Astrocyte of the spinal cord (primary cell): ENCODE measurements around the gene BDKRB2.

Experiments used
- DNase-seq: peaks from one replicate; pipeline ENCODE4 v3.0.0; 2011; ENCODE audit warnings: low read depth, low spot score
- H3K4me3 ChIP-seq: 2 replicates; pipeline ENCODE4 v1.5.1; 2011; ENCODE audit warnings: low read depth, mild to moderate bottlenecking, low read length, moderate library complexity
- in situ Hi-C: cut with HindIII; loops from 2 replicates; pipeline ENCODE4 v1.10.0; 2017; ENCODE audit warnings: low sequenced_read_pairs
- TF ChIP-seq, protein P1 (sequence below): IDR thresholded peaks from 2 replicates; pipeline ENCODE4 v1.5.1; 2012; ENCODE audit warnings: low read depth, mild to moderate bottlenecking, low read length, inconsistent platforms

Gene BDKRB2

DNA sequence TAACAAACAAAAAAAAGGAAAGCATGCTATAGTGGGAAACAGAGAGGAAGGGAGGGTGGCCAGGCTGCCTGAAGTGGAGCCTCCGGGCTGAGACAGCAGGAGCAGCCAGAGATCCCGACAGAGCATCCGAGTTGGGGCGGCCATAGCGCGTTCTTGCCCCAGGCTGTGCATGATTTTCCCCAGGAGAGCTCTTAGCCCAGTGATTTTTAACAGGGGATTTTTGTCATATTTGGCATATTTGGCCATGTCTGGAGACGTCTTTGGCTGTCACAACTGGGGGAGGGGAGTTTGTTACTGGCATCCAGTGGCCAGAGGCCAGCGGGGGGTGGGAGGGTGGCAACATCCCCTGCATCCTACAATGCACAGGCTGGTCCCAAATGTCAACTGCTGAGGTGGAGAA, 74.9 kb downstream of the BDKRB2 start:
- TF ChIP-seq, protein P1, sequence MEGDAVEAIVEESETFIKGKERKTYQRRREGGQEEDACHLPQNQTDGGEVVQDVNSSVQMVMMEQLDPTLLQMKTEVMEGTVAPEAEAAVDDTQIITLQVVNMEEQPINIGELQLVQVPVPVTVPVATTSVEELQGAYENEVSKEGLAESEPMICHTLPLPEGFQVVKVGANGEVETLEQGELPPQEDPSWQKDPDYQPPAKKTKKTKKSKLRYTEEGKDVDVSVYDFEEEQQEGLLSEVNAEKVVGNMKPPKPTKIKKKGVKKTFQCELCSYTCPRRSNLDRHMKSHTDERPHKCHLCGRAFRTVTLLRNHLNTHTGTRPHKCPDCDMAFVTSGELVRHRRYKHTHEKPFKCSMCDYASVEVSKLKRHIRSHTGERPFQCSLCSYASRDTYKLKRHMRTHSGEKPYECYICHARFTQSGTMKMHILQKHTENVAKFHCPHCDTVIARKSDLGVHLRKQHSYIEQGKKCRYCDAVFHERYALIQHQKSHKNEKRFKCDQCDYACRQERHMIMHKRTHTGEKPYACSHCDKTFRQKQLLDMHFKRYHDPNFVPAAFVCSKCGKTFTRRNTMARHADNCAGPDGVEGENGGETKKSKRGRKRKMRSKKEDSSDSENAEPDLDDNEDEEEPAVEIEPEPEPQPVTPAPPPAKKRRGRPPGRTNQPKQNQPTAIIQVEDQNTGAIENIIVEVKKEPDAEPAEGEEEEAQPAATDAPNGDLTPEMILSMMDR = no peak
- in situ Hi-C loops = no loop called here
- DNase-seq = no peak
- H3K4me3 ChIP-seq = no peak overlapping the region

DNA sequence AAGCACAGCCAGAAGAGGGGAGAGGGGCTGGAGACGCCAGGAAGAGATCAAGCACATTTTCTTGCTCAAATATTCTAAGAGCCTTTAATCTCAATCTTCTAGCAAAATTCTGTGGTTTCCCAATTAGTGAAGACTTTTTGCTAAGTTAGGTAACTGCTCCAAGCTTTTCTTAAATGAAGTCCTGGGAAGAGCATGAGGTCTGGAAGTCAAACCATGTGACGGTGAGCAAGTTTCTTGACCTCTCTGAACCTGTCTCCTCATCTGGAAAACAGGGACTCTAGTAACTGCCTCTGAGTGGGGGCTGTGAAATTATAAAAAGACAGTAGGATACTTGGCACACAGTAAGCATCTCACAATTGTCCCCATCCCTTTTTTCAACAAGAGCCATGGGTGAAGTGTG, 75.5 kb downstream of the BDKRB2 start:
- TF ChIP-seq, protein P1 = no peak
- in situ Hi-C loops = no loop called here
- H3K4me3 ChIP-seq = no peak overlapping the region
- no peak for DNase-seq

DNA sequence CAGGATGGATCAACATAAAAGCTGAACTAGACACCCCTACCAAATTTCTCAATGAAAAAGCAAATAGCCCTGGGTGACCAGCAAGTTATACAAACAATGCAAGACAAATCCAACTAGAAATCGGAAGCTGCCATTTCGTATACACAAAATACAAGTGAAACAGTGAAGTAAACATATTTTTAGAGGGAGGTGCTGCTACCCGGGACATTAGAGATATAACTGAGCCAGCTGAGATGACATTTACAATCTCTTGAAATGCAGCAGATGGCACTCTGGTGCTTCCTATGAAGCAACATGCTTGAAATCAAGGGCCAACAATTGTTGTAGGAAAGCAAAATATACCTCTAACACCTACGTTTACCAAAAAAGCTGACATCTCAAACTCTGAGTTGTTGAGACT, 76.8 kb downstream of the BDKRB2 start:
- no peak for DNase-seq
- no peak overlapping the region for H3K4me3 ChIP-seq
- in situ Hi-C loops = no loop called here
- TF ChIP-seq, protein P1 = no peak

DNA sequence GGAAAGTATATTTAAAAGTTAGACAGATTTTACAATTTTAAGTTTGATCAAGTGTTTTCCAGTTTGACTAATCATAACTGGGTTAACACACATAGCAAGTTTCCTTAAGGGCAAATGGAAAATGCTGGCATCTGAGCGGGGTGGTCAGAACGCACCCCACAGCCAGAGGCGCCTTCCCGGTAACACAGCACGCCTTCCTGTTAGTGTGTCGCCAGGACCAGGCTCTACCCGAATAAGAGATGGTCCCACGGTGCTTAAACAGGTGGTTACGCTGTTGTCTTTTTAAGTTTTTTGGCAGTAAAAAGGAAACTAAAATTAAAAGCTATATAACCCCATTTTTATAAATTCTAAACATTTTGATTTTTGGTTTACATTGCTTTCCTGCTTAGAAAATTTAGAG, 79.4 kb downstream of the BDKRB2 start:
- in situ Hi-C loops = no loop called here
- DNase-seq = no peak
- H3K4me3 ChIP-seq = no peak overlapping the region
- TF ChIP-seq, protein P1 = no peak

DNA sequence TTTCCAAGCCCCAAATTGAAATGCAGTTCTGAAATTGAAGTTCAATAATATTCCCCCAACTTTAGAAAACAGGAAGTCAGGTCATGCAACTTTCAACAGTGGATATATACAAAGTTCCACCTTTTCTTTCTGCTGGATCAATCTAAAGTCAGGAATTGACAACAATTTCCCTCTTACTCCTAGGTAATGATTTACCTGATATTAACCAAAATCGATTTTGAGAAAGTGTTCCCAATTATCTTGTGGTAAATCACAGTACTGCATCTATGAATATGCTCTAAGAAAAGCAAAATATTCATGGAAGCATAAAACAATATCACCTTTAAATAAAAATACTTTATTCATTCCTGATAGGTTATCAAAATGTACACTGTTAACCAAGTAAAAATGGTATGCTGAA, 79.8 kb downstream of the BDKRB2 start:
- no peak overlapping the region for H3K4me3 ChIP-seq
- in situ Hi-C loops = no loop called here
- TF ChIP-seq, protein P1 = no peak
- DNase-seq = no peak

DNA sequence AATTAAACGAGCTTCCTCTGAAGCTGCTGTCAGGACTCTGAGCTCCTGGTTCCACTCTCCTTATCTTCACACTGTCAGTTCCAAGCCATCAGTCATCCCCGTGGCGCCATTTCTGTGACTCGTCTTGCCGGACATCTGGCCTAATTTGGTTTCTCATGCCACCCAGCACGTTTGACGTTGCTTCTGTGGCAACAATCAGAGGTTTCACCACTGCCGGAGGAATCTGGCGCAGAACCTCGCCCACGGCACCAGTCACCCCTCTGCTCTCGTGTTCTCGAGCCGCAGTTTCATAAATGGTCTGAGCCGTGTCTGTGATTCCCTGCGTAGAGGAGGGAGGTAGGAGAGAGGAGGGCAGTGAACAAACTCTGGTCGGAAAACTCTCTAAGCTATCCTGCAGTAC, 81.0 kb downstream of the BDKRB2 start:
- TF ChIP-seq, protein P1 = no peak
- in situ Hi-C loops = no loop called here
- no peak for DNase-seq
- no peak overlapping the region for H3K4me3 ChIP-seq

DNA sequence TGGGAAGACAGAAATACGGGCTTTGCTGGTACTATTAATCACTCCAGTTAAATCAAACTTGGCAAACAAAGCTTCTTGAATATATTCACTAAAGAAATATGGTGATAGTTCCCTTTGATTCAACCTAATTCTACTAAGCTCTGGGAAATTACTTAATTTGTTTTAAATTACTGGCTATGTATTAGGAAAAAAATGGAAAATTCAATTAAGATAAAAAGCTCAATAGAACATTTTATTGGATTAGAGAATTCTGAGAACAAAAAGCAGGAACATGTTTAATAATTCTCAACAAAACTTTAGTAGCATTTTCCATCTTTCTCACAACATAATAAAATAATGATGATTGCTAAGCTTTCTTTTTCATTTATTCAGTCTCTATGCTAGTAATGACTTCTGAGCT, 81.6 kb downstream of the BDKRB2 start:
- H3K4me3 ChIP-seq = no peak overlapping the region
- DNase-seq = no peak
- TF ChIP-seq, protein P1 = no peak
- in situ Hi-C loops = no loop called here
